Activated CD8-positive, alpha-beta memory T cell treated with anti-CD3 and anti-CD28 coated beads, Interleukin-2, amount 50 U/mL, for 1 hour (primary cell): ENCODE results near the gene MAX.
"Not testable (repeated sequence)": the region's sequence is repeated elsewhere in the genome, so short reads cannot be mapped to it uniquely, and the experiment has no call there.

Source experiments
- DNase-seq: peaks from one replicate; pipeline ENCODE4 v3.0.0-alpha.2; 2020; ENCODE audit errors: extremely low read depth

MAX gene

GRCh38 chr14:65104791-65105190, 2.5 kb upstream of the MAX start:
- no peak for DNase-seq

GRCh38 chr14:65103150-65103760, 938 bp upstream of the MAX start:
- DNase-seq = no peak

- no peak for DNase-seq
Observed at GRCh38 chr14:65101631-65102440, 481 bp downstream of the MAX start.

- DNase-seq = no peak
Observed at GRCh38 chr14:65100922-65101541, 1.3 kb downstream of the MAX start.

- DNase-seq = no peak
Observed at GRCh38 chr14:65098586-65098985, 3.7 kb downstream of the MAX start.

- DNase-seq = no peak
Observed at GRCh38 chr14:65096323-65097089, 5.8 kb downstream of the MAX start.

- DNase-seq = no peak
Observed at GRCh38 chr14:65095633-65096205, 6.6 kb downstream of the MAX start.

GRCh38 chr14:65092349-65092748, 10.0 kb downstream of the MAX start:
- DNase-seq = no peak

GRCh38 chr14:65087835-65088234, 14.5 kb downstream of the MAX start:
- DNase-seq = not testable (repeated sequence)

GRCh38 chr14:65086686-65087085, 15.6 kb downstream of the MAX start:
- not testable (repeated sequence) for DNase-seq

- DNase-seq = no peak
Observed at GRCh38 chr14:65084554-65085505, 17.5 kb downstream of the MAX start.

- no peak for DNase-seq
Observed at GRCh38 chr14:65082930-65083329, 19.4 kb downstream of the MAX start.

GRCh38 chr14:65080960-65081747, 21.2 kb downstream of the MAX start:
- no peak for DNase-seq

- DNase-seq = no peak
Observed at GRCh38 chr14:65079768-65080167, 22.5 kb downstream of the MAX start.

GRCh38 chr14:65079201-65079600, 23.1 kb downstream of the MAX start:
- DNase-seq = no peak

GRCh38 chr14:65077318-65077717, 25.0 kb downstream of the MAX start:
- DNase-seq = no peak

- DNase-seq = no peak
Observed at GRCh38 chr14:65075628-65076325, 26.5 kb downstream of the MAX start.

GRCh38 chr14:65074449-65075150, 27.7 kb downstream of the MAX start:
- no peak for DNase-seq
